GM12892 (cell line): ENCODE results near the gene PGAM5.
A peak's percentile ranks its signal among the peaks of the same experiment; 100 is the strongest.

ENCODE experiments used
- DNase-seq: peaks from one replicate; pipeline ENCODE4 v3.0.0; 2011; ENCODE audit not compliant: insufficient read length
- FAIRE-seq: peaks from 2 replicates; lab custom pipeline; 2011; peaks lifted over from hg19 to GRCh38; lab: Jason Lieb, UNC
- POLR2A ChIP-seq: IDR thresholded peaks from 2 replicates; pipeline ENCODE4 v1.6.1; 2011; ENCODE audit warnings: low read depth, low read length, control low read depth
- POLR2AphosphoS5 ChIP-seq: IDR thresholded peaks from 2 replicates; pipeline ENCODE4 v1.6.1; 2011; ENCODE audit warnings: low read depth, low read length, control low read depth
- TAF1 ChIP-seq: IDR thresholded peaks from 2 replicates; pipeline ENCODE4 v1.6.1; 2011; ENCODE audit warnings: low read depth, mild to moderate bottlenecking, control low read depth, low read length, borderline replicate concordance

The PGAM5 gene

GRCh38 chr12:132717531-132718387 lies 7.1 kb downstream of the PGAM5 start:
- FAIRE-seq (no peak), DNase-seq (no peak)
- no peak for TF ChIP-seq POLR2AphosphoS5
- no peak for TF ChIP-seq TAF1
- no peak for TF ChIP-seq POLR2A

DNA sequence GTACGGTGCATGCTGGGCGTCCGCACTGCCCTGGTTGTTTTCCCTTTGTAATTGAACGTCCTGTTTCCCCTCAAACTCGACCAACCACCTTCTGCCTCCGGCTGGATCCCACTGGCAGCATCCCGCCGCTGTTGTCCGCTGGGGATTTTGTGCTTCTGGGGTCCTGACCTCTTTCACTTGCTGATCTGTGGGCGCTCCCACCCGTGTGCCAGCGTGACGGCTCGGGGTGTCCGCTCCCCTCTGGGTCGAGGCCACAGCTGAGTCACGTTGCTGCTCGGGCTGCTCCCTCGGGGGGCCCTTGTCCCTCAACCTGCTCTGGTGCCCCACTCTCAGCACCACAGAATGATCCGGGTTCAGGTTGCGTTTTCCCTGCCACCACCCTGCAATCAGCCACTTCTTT lies 8.0 kb downstream of the PGAM5 start:
- no peak for DNase-seq
- no peak for FAIRE-seq
- TF ChIP-seq POLR2A: no peak
- no peak for TF ChIP-seq TAF1
- TF ChIP-seq POLR2AphosphoS5: no peak

- no peak for FAIRE-seq
- no peak for DNase-seq
Measured at GRCh38 chr12:132719141-132719953, 8.7 kb downstream of the PGAM5 start.

DNA sequence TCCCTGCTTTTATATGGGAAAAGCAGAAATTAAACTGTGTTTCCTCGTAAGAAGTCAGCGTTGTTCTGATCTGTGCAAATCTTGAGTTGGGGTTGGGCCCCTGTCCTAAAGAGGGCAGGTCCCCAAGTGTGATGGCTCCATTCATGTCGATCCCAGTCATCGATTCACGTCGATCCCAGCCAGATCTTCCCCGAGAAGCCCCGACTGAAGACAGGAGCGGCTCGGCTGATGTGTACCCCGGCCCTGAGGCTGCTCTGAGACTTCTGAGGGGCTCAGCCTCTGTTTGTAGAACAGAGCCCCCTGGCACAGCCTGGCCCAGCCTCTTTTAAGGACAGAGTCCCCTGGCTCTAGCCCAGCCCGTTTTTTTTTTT lies 9.3 kb downstream of the PGAM5 start:
- DNase-seq (no peak), FAIRE-seq (no peak)
- TF ChIP-seq TAF1 (no peak), POLR2A (no peak), POLR2AphosphoS5 (no peak)

More at GRCh38 chr12:132719141-132719953, 8.7 kb downstream of the PGAM5 start:
- TF ChIP-seq POLR2AphosphoS5 (no peak; the same call in 1 of the 2 replicates), TAF1 (no peak), POLR2A (no peak)

DNA sequence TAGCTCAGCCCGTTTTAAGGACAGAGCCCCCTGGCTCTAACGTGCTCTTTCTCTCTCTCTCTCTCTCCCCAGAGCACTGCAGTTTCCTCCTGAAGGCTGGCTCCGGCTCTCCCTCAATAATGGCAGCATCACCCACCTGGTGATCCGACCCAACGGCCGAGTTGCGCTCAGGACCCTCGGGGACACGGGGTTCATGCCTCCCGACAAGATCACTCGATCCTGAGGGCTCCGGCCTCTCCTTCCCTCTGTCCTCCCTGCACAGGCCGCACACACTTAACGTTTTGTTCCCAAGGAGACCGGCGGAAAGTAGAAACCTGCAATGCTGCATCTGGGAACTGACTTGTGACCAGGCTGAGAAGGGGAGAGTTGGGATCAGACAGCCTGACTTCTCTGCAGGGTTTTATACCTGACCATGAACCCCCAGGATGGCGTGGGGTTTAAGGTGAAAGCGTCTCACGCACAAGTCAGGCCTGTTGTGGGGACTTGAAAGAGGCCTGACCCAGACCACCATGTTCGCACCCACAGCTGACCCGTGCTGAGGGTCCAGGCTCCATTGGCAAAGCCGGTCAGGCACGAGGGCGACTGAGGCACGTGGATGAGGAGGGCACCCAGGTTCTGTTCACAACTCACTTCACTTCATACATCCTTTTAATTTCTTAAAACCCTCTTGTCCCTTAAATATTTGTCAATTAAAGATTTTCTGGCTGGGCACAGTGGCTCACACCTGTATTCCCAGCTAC lies 10.1 kb downstream of the PGAM5 start:
- DNase-seq (no peak), FAIRE-seq (no peak)
- TF ChIP-seq TAF1 (no peak), POLR2A (no peak), POLR2AphosphoS5 (no peak)

DNA sequence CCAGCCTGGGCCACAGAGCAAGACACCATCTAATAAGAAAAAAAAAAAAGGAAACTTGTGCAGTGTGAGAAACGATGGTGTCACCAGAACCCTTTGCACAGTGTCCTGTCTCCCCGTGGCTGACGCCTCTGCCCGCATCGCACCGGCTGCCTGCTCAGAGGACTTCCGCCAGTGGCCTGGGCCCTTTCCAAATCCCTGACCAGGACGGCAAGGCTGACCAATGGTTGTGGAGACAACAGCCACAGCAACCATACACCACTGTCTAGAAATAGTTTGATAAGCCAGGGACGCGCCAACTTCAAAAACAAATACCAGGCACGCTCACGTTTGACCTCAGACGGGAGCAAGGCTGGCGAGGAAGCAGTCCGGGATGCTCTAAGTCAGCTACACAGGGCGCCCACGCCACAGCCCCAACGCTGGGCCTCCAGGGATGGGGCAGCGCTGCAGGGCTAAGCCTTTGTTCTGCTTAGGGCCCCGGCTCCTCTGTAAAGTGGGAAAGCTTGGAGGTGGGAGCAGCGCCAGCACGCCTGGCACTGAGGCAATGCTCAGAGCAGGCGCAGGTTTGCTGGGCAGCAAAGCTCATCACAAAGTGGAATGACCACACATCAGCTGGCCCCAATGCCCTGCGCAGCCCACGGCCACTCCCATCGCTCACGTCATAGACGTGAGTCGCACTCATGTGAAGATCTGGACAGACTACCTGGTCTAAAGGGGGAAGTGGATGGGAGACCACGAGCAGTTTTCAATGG lies 12.5 kb downstream of the PGAM5 start:
- no peak for TF ChIP-seq POLR2A
- peak; percentile 64 for TF ChIP-seq POLR2AphosphoS5
- FAIRE-seq (no peak), DNase-seq (no peak)

DNA sequence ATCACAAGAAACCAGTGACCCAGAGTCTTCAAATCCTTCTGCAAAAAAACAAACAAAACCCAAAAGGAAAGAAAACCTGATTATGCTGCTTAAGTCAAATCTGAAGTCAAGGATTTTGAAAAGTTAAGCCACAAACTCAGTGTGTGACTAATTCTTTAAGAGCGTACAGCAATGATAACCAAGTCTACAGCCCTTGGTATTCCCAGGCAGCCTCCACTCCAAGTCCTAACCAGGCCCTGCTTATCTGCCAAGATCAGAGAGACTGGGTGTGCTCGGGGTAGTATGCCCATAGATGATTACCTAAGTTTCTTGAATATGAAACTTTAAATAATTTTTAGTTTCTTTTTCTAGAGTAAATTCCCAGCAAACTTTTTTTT lies 13.1 kb downstream of the PGAM5 start:
- TF ChIP-seq POLR2AphosphoS5: no peak
- TF ChIP-seq POLR2A: no peak
- TF ChIP-seq TAF1: no peak
- DNase-seq: no peak
- FAIRE-seq: no peak

DNA sequence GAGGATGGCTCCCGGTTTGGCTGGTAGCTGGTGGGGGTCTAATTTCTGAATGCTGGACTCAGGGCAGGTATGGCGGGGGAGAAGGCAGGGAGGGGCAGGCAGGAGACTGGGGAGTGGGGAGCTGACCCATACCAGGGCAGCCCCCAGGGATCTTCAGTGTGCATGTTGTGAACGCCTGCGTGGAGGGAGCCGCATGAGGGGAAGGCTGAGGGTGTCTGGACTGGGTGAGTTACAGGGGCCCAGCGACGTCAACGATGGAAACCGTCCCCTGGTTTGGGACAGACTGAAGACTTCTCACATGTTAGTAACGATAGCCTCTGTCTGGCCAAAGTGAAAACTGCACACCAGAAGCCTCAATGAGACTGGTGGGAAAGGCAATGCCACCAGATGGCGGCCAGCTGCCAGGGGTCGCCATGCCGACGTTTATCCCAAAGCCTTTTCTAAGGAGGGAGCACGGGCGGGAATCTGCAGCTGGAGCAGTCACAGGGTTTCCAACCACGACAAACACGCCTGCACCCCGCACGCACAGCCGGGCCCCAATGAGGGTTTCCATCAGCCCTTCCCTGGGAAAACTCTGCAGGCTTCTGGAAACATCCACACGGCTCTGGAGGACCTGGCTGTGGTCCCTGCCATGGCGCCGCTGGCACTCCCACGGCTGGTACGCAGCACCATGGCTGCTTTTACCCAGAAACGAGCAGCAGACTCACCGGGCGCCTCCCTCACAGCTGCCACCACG lies 14.0 kb downstream of the PGAM5 start:
- TF ChIP-seq POLR2AphosphoS5 (no peak), POLR2A (no peak), TAF1 (no peak)
- FAIRE-seq: no peak

GRCh38 chr12:132726386-132726785 lies 15.7 kb downstream of the PGAM5 start:
- FAIRE-seq: no peak
- TF ChIP-seq TAF1: no peak
- no peak for TF ChIP-seq POLR2A
- TF ChIP-seq POLR2AphosphoS5: no peak
- no peak for DNase-seq

More for the DNA sequence above, 14.0 kb downstream of the PGAM5 start:
- DNase-seq: no peak
